GM23248 (cell line): ENCODE data around the gene TTC23.

Experiments used
- EZH2 ChIP-seq: fragments of 200-600 bp; sonication (generic); IDR thresholded peaks from 2 replicates; pipeline ENCODE4 v1.6.1; 2018; ENCODE audit warnings: antibody characterized with exemption, mild to moderate bottlenecking; ENCODE audit not compliant: insufficient read depth, poor library complexity, severe bottlenecking
- EZH2phosphoT487 ChIP-seq: fragments of 200-600 bp; sonication (generic); IDR thresholded peaks from 2 replicates; pipeline ENCODE4 v1.6.1; 2018; ENCODE audit warnings: antibody characterized with exemption, moderate library complexity, mild to moderate bottlenecking, low read depth; ENCODE audit not compliant: insufficient read depth

- TF ChIP-seq EZH2 (no peak), EZH2phosphoT487 (no peak)
These were observed 127.5 kb downstream of the TTC23 start for GRCh38 chr15:99121691-99122410.
